OCI-LY3 (cell line): ENCODE measurements around the gene RTF1.

Source experiments
- H2AFZ ChIP-seq: fragments of 200-600, 300-600 bp; shearing (Covaris generic); 2 replicates; pipeline ENCODE4 v1.6.0; 2014; ENCODE audit warnings: antibody characterized with exemption, low read depth, low read length
- H3K27ac ChIP-seq: fragments of 200-600, 300-600 bp; sonication (generic); 2 replicates; pipeline ENCODE4 v1.5.1; 2014; ENCODE audit warnings: mild to moderate bottlenecking, low read length, moderate library complexity, mixed read lengths
- H3K27me3 ChIP-seq: fragments of 200-600, 300-600 bp; sonication (generic); 2 replicates; pipeline ENCODE4 v1.6.1; 2014; ENCODE audit warnings: low read depth, low read length, mixed read lengths
- H3K36me3 ChIP-seq: fragments of 200-600, 300-600 bp; sonication (generic); replicated peaks from 2 replicates; pipeline ENCODE3; 2014; ENCODE audit warnings: low read depth, low read length, mixed read lengths
- H3K4me1 ChIP-seq: fragments of 300-600, 200-600 bp; sonication (generic); 2 replicates; pipeline ENCODE4 v1.6.1; 2014; ENCODE audit warnings: low read length, mixed read lengths
- H3K4me2 ChIP-seq: fragments of 200-600, 300-600 bp; sonication (generic); 2 replicates; pipeline ENCODE4 v1.6.1; 2014; ENCODE audit warnings: low read length, mixed read lengths
- H3K4me3 ChIP-seq: fragments of 300-600, 200-600 bp; sonication (generic); 2 replicates; pipeline ENCODE4 v1.5.1; 2014; ENCODE audit warnings: antibody characterized with exemption, mild to moderate bottlenecking, low read length, moderate library complexity
- H3K79me2 ChIP-seq: fragments of 300-600, 200-600 bp; shearing (Covaris generic); 2 replicates; pipeline ENCODE4 v1.6.1; 2014; ENCODE audit warnings: mild to moderate bottlenecking, low read length, mixed read lengths
- H3K9ac ChIP-seq: fragments of 300-600, 200-600 bp; shearing (Covaris generic); 2 replicates; pipeline ENCODE4 v1.6.0; 2014; ENCODE audit warnings: mild to moderate bottlenecking, low read length, moderate library complexity
- H3K9me3 ChIP-seq: fragments of 200-600, 300-600 bp; shearing (Covaris generic); 2 replicates; pipeline ENCODE4 v1.6.1; 2014; ENCODE audit warnings: low read length, mixed read lengths; ENCODE audit not compliant: insufficient read depth
- H4K20me1 ChIP-seq: fragments of 200-600, 300-600 bp; sonication (generic); 2 replicates; pipeline ENCODE4 v1.6.1; 2016; ENCODE audit warnings: low read length, mixed read lengths; ENCODE audit not compliant: insufficient read depth
- EZH2phosphoT487 ChIP-seq: fragments of 200-600 bp; shearing (Covaris generic); IDR thresholded peaks from 2 replicates; pipeline ENCODE4 v1.6.1; 2018; ENCODE audit warnings: antibody characterized with exemption, mixed run types, low read depth
- TF ChIP-seq, protein P1 (sequence below): fragments of 200-600, 300-600 bp; sonication (generic); IDR thresholded peaks from 2 replicates; pipeline ENCODE4 v1.5.1; 2014; ENCODE audit warnings: antibody characterized with exemption, low read length, low read depth

The RTF1 gene

DNA sequence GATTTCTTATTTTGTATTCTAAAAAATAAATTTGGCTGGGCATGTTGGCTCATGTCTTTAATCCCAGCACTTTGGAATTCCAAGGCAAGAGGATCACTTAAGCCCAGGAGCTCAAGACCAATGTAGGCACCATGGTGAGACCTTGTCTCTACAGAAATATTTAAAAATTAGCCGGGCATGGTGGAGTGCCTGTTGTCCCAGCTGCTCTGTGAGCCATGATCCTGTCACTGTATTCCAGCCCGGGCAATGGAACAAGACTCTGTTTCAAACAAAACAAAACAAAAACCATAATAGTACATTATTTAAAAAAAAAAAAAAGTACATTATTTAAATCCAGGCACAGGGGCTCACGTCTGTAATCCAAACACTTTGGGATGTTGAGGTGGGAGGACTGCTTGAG lies 5.5 kb upstream of the RTF1 start:
- Histone ChIP-seq H3K36me3 (peaks cover 3% of the 10 kb centered on the region), H3K27ac (no peak overlapping the region), H2AFZ (no peak overlapping the region), H3K4me2 (no peak overlapping the region), H3K27me3 (no peaks in the 10 kb centered on the region), H3K4me1 (peaks cover 9% of the 10 kb centered on the region), H3K4me3 (no peak overlapping the region), H3K9ac (no peak overlapping the region), H4K20me1 (no peaks in the 10 kb centered on the region), H3K9me3 (no peaks in the 10 kb centered on the region), H3K79me2 (peaks cover 12% of the 10 kb centered on the region)
- TF ChIP-seq, protein P1, sequence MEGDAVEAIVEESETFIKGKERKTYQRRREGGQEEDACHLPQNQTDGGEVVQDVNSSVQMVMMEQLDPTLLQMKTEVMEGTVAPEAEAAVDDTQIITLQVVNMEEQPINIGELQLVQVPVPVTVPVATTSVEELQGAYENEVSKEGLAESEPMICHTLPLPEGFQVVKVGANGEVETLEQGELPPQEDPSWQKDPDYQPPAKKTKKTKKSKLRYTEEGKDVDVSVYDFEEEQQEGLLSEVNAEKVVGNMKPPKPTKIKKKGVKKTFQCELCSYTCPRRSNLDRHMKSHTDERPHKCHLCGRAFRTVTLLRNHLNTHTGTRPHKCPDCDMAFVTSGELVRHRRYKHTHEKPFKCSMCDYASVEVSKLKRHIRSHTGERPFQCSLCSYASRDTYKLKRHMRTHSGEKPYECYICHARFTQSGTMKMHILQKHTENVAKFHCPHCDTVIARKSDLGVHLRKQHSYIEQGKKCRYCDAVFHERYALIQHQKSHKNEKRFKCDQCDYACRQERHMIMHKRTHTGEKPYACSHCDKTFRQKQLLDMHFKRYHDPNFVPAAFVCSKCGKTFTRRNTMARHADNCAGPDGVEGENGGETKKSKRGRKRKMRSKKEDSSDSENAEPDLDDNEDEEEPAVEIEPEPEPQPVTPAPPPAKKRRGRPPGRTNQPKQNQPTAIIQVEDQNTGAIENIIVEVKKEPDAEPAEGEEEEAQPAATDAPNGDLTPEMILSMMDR, result no peak
- no peak for TF ChIP-seq EZH2phosphoT487

DNA sequence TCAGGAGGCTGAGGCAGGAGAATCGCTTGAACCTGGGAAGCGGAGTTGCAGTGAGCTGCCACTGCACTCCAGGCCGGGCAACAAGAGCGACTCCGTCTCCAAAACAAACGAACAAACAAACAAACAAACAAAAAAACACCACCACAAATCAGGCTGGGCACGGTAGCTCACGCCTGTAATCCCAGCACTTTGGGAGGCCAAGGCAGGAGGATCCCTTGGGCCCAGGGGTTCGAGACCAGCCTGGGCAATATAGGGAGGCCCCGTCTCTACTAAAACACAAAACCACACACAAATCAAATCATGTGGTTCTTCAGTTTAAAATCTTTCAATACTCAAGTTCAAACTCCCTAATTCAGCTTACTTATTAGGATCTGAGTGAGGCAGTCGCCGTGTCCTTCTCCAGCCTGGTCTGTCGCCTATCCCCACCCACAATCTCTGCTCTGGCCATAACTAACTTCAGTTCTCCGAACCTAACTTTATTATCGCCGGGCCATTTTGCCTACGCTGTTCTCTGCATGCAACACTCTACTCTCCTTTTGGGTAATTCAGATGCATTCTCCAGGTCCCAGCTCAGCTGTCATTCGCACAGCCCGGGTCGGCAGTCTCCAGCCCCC lies 660 bp upstream of the RTF1 start:
- H3K27ac ChIP-seq, result peak overlapping the region; percentile 45
- H3K36me3 ChIP-seq, result peaks cover 7% of the 10 kb centered on the region
- peak overlapping the region; percentile 93 for H3K9ac ChIP-seq
- H3K9me3 ChIP-seq, result no peaks in the 10 kb centered on the region
- TF ChIP-seq, protein P1, result no peak
- TF ChIP-seq EZH2phosphoT487, result no peak
- H3K27me3 ChIP-seq, result no peaks in the 10 kb centered on the region
- peak overlapping the region; percentile 58 for H3K4me2 ChIP-seq
- peak overlapping the region; percentile 80 for H2AFZ ChIP-seq
- peaks cover 9% of the 10 kb centered on the region for H3K4me1 ChIP-seq
- peak overlapping the region; percentile 97 for H3K4me3 ChIP-seq
- peaks cover 57% of the 10 kb centered on the region for H3K79me2 ChIP-seq
- H4K20me1 ChIP-seq, result peaks cover 24% of the 10 kb centered on the region

DNA sequence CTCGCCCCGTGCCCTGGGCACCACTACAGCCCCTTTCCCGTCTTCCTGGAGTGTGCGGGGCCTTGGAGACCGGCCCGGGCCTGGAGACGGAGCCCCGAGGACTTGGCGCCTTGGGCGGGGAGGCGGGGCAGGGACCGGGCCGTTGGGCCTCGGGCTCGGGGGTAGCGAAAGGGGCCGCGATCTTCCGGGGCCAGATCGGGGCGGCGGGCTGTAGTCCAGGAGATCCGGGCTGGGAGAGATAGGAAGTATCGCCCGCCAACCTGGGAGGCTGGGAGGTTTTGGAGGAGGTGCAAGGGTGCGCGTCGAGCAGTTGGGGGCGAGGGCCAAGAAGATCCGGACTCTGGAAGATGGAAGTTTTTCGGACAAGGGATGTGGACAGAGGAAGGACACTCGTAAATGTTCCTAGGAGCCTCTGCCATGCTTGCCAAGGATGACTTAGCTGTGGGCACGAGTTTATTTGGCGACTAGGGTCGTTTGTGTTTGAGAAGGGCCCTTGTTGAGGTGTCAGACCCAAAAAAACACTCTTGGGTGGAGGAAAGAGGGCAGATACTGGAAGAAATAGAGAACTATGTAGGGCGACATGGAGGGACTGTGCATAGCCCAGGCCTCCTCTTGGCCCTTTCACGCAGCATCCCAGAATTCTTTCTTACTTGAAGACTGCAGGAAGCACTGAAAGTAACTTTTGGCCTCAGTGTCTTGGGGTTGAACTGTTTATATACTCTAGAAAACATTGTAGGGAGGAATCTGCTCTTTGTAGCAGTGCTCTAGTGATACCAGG lies 712 bp downstream of the RTF1 start:
- H3K79me2 ChIP-seq, result peaks cover 71% of the 10 kb centered on the region

More for the DNA sequence above, 712 bp downstream of the RTF1 start:
- Histone ChIP-seq H2AFZ (no peak overlapping the region), H3K9ac (peak overlapping the region; percentile 73), H3K27me3 (no peaks in the 10 kb centered on the region), H4K20me1 (peaks cover 24% of the 10 kb centered on the region), H3K9me3 (no peaks in the 10 kb centered on the region), H3K27ac (no peak overlapping the region), H3K4me3 (peak overlapping the region; percentile 97), H3K4me1 (peaks cover 9% of the 10 kb centered on the region), H3K36me3 (peaks cover 7% of the 10 kb centered on the region), H3K4me2 (peak overlapping the region; percentile 97)
- no peak for TF ChIP-seq EZH2phosphoT487
- TF ChIP-seq, protein P1, result no peak
